SU-DHL-6 (cell line): Measurements from ENCODE around the gene GPATCH2.

Experiments used
- H2AFZ ChIP-seq: fragments of 200-600 bp; sonication (generic); 2 replicates; pipeline ENCODE4 v1.6.1; 2014; ENCODE audit warnings: low read depth, mild to moderate bottlenecking, moderate library complexity, mixed read lengths, antibody characterized with exemption, low read length; ENCODE audit not compliant: severe bottlenecking
- H3F3A ChIP-seq: fragments of 200-600 bp; shearing (Covaris generic); 2 replicates; pipeline ENCODE4 v1.6.0; 2016; ENCODE audit warnings: antibody characterized with exemption, mild to moderate bottlenecking; ENCODE audit not compliant: insufficient read depth
- H3K27ac ChIP-seq: fragments of 200-600 bp; sonication (generic); 2 replicates; pipeline ENCODE4 v1.5.1; 2016; ENCODE audit warnings: low read depth, mild to moderate bottlenecking, low read length, moderate library complexity, mixed read lengths
- H3K27me3 ChIP-seq: fragments of 200-600 bp; sonication (generic), shearing (Covaris generic); 2 replicates; pipeline ENCODE4 v1.6.0; 2014; ENCODE audit warnings: mild to moderate bottlenecking, low read length
- H3K36me3 ChIP-seq: fragments of 200-600 bp; sonication (generic); 2 replicates; pipeline ENCODE4 v1.6.1; 2014; ENCODE audit warnings: mild to moderate bottlenecking, low read length, mixed read lengths
- H3K4me2 ChIP-seq: fragments of 300-600, 200-600 bp; shearing (Covaris generic), sonication (generic); 2 replicates; pipeline ENCODE4 v1.6.0; 2014; ENCODE audit warnings: low read length, low read depth, mild to moderate bottlenecking; ENCODE audit not compliant: poor library complexity, severe bottlenecking
- H3K4me3 ChIP-seq: fragments of 200-600 bp; sonication (generic); 2 replicates; pipeline ENCODE4 v1.5.1; 2014; ENCODE audit warnings: antibody characterized with exemption, low read length, mild to moderate bottlenecking, mixed read lengths; ENCODE audit not compliant: insufficient read depth, poor library complexity, severe bottlenecking
- H3K79me2 ChIP-seq: fragments of 200-600 bp; sonication (generic); 2 replicates; pipeline ENCODE4 v1.6.1; 2014; ENCODE audit warnings: mild to moderate bottlenecking, low read length, moderate library complexity; ENCODE audit not compliant: insufficient read depth
- H3K9ac ChIP-seq: fragments of 200-600 bp; sonication (generic); 2 replicates; pipeline ENCODE4 v1.7.0; 2014; ENCODE audit warnings: mild to moderate bottlenecking, low read length
- H3K9me2 ChIP-seq: fragments of 200-600 bp; sonication (generic); replicated peaks from 2 replicates; pipeline ENCODE4 v1.6.1; 2014; ENCODE audit warnings: low read length; ENCODE audit not compliant: insufficient read depth
- H3K9me3 ChIP-seq: fragments of 200-600 bp; sonication (generic); 2 replicates; pipeline ENCODE4 v1.6.1; 2014; ENCODE audit warnings: low read length, mixed read lengths; ENCODE audit not compliant: insufficient read depth
- H4K20me1 ChIP-seq: fragments of 200-600 bp; sonication (generic); 2 replicates; pipeline ENCODE4 v1.6.1; 2014; ENCODE audit warnings: low read depth, mild to moderate bottlenecking, antibody characterized with exemption, low read length, moderate library complexity, mixed read lengths
- EZH2phosphoT487 ChIP-seq: fragments of 200-600 bp; sonication (generic), shearing (Covaris generic); conservative IDR thresholded peaks from 2 replicates; pipeline ENCODE4 v1.6.1; 2018; ENCODE audit warnings: mild to moderate bottlenecking, antibody characterized with exemption, low read length, moderate library complexity, mixed read lengths
- TF ChIP-seq, protein P1 (sequence below): fragments of 200-600 bp; sonication (generic); IDR thresholded peaks from one replicate; pipeline ENCODE4 v1.5.1; 2017; ENCODE audit warnings: antibody characterized with exemption, mild to moderate bottlenecking, low read length, moderate library complexity; ENCODE audit not compliant: insufficient read depth, poor library complexity, severe bottlenecking

The GPATCH2 gene

DNA sequence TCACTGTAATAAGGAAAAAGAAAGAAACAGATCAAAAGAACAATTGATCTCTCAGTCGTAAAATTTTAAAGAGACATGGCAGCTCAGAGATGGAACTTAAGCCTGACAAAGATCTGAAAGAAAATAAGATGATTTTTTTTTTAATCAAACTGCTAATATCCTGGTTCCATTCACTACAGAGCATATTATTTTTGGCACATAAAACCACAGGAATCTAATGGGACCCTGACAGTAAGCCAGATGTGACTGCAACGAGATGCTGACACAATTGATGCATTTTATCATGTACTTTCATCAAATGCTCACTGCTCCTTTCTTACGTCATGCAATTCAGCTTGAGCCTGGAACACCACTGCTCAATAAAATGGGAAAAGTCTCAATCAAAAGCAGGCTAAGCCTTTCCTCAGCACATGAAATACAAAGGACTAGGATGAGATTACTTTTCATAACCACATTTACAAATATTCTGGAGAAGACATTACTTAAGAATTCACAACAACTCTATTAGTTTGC, 16.6 kb downstream of the GPATCH2 start:
- Histone ChIP-seq H3K36me3 (peaks cover 6% of the 10 kb centered on the region; the same call in 1 of the 2 replicates), H2AFZ (no peak overlapping the region), H3K4me3 (no peak overlapping the region), H3K9me2 (no peaks in the 10 kb centered on the region), H3K79me2 (0 out of 2 replicates have a peak, but pooled peaks cover 3% of the 10 kb centered on the region), H4K20me1 (no peaks in the 10 kb centered on the region), H3K27ac (no peak overlapping the region), H3K9me3 (no peaks in the 10 kb centered on the region), H3K4me2 (no peak overlapping the region), H3K27me3 (no peaks in the 10 kb centered on the region), H3F3A (no peaks in the 10 kb centered on the region; the same call in 1 of the 2 replicates), H3K9ac (no peak overlapping the region)
- TF ChIP-seq, protein P1, sequence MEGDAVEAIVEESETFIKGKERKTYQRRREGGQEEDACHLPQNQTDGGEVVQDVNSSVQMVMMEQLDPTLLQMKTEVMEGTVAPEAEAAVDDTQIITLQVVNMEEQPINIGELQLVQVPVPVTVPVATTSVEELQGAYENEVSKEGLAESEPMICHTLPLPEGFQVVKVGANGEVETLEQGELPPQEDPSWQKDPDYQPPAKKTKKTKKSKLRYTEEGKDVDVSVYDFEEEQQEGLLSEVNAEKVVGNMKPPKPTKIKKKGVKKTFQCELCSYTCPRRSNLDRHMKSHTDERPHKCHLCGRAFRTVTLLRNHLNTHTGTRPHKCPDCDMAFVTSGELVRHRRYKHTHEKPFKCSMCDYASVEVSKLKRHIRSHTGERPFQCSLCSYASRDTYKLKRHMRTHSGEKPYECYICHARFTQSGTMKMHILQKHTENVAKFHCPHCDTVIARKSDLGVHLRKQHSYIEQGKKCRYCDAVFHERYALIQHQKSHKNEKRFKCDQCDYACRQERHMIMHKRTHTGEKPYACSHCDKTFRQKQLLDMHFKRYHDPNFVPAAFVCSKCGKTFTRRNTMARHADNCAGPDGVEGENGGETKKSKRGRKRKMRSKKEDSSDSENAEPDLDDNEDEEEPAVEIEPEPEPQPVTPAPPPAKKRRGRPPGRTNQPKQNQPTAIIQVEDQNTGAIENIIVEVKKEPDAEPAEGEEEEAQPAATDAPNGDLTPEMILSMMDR: no peak
- TF ChIP-seq EZH2phosphoT487: no peak

DNA sequence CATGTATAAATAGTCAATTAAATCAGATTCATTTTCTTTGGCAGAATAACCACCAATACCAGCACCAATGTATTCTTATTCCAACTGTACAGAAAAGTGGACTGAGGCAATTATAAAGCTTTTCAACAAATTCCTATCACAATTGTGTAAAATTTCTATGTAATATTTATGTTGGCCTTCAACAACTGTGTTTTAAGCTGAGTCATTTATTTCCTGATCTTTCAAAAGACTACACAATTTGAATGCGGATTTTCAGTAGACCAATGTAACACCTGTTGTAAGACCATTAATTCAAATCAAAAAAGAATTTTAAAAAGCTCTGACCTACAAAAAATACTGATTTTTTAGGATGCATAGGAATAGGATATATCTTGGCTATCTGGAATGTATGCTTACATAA, 25.5 kb downstream of the GPATCH2 start:
- 0 out of 2 replicates have a peak, but pooled peaks cover 3% of the 10 kb centered on the region for H4K20me1 ChIP-seq
- H3K9me3 ChIP-seq: no peaks in the 10 kb centered on the region
- H3K79me2 ChIP-seq: no peaks in the 10 kb centered on the region
- TF ChIP-seq EZH2phosphoT487: no peak
- TF ChIP-seq, protein P1: no peak
- H3K27me3 ChIP-seq: no peaks in the 10 kb centered on the region
- no peak overlapping the region for H3K27ac ChIP-seq
- no peak overlapping the region for H3K4me3 ChIP-seq
- peaks cover 6% of the 10 kb centered on the region; the same call in 1 of the 2 replicates for H3K36me3 ChIP-seq
- H3K9ac ChIP-seq: no peak overlapping the region
- H3K4me2 ChIP-seq: no peak overlapping the region
- no peaks in the 10 kb centered on the region for H3K9me2 ChIP-seq
- no peaks in the 10 kb centered on the region; the same call in 1 of the 2 replicates for H3F3A ChIP-seq
- H2AFZ ChIP-seq: no peak overlapping the region

- H3K4me3 ChIP-seq: no peak overlapping the region
- H2AFZ ChIP-seq: no peak overlapping the region
- H3K36me3 ChIP-seq: no peaks in the 10 kb centered on the region; the same call in 1 of the 2 replicates
- H3K27me3 ChIP-seq: no peaks in the 10 kb centered on the region
- TF ChIP-seq, protein P1: no peak
- TF ChIP-seq EZH2phosphoT487: no peak
- no peaks in the 10 kb centered on the region for H3K79me2 ChIP-seq
- no peak overlapping the region for H3K9ac ChIP-seq
- no peaks in the 10 kb centered on the region; the same call in 1 of the 2 replicates for H3F3A ChIP-seq
- no peak overlapping the region for H3K27ac ChIP-seq
- H3K9me3 ChIP-seq: no peaks in the 10 kb centered on the region
- no peaks in the 10 kb centered on the region for H4K20me1 ChIP-seq
- H3K9me2 ChIP-seq: no peaks in the 10 kb centered on the region
- no peak overlapping the region for H3K4me2 ChIP-seq
Measured at GRCh38 chr1:217602380-217602779, 28.5 kb downstream of the GPATCH2 start.
